ENCODE measurements around the gene DOCK2. TPM values are rescaled to one million over a fixed set of nuclear protein-coding genes. Genes with fewer than 3 reads are reported as not detected.

Gene DOCK2
- polyA plus RNA-seq, 2 of the 4 experiments (the other 2 are of a cell fraction): 2.1 to 4.6 TPM

GRCh38 chr5:170115925-170116324 is 478.9 kb downstream of the DOCK2 start:
- TF ChIP-seq CBX2 (IDR thresholded peaks at IDR 0.05; ENCODE audit: borderline replicate concordance, low read depth) (no peak), BCL3 (IDR thresholded peaks at IDR 0.05) (no peak), HOXB13 (CRISPR knock-in tag; IDR thresholded peaks at IDR 0.05; ENCODE audit: low read depth) (no peak), SMC3 (IDR thresholded peaks at IDR 0.05) (no peak), USF2 (IDR thresholded peaks at IDR 0.05) (no peak), HES2 (IDR thresholded peaks at IDR 0.05) (no peak), KDM1A (IDR thresholded peaks at IDR 0.05; ENCODE audit: low read depth) (no peak), ZFP36 (IDR thresholded peaks at IDR 0.05; ENCODE audit: borderline replicate concordance, partially characterized antibody) (no peak), MYC (IDR thresholded peaks at IDR 0.05; ENCODE audit: borderline replicate concordance, low read length) (no peak), JUNB (IDR thresholded peaks at IDR 0.05) (no peak), EHF (CRISPR knock-in tag; IDR thresholded peaks at IDR 0.05) (no peak)
- no peak for ATAC-seq
- Histone ChIP-seq H3K27ac (no peak overlapping the region), H3K4me1 (no peaks in the 10 kb centered on the region), H3K4me3 (no peak overlapping the region), H3K9me3 (no peaks in the 10 kb centered on the region), H3K4me2 (no peak overlapping the region)
- WGBS (ENCODE audit: missing lambda C conversion rate): 92% methylated on average over 2 of the region's 2 CpGs
- CTCF ChIA-PET: interaction anchor here (1.2 to 33.1 kb wide), 3 partner anchors 15 to 151 kb away, joined by 3 to 691 read pairs (median 63); no protein-coding TSS in a partner anchor
- POLR2A ChIA-PET: no interaction called here
- DNase-seq (ENCODE audit: low read depth in 1 of 2, low spot score in 1 of 2): no peak
- no peak for FAIRE-seq

GRCh38 chr5:170117736-170118135 is 480.7 kb downstream of the DOCK2 start:
- Histone ChIP-seq H3K27ac (no peak overlapping the region), H3K4me1 (no peaks in the 10 kb centered on the region), H3K9me3 (no peaks in the 10 kb centered on the region), H3K4me3 (no peak overlapping the region), H3K4me2 (no peak overlapping the region)
- no peak for DNase-seq (ENCODE audit: low read depth in 1 of 2, low spot score in 1 of 2)
- ChIA-PET CTCF (interaction anchor here (1.3 to 33.1 kb wide), 4 partner anchors 13 to 108 kb away, joined by 3 to 691 read pairs (median 5); no protein-coding TSS in a partner anchor), POLR2A (no interaction called here)
- TF ChIP-seq POLR2AphosphoS2 (conservative IDR thresholded peaks at IDR 0.05; ENCODE audit: low read length) (no peak), ZSCAN20 (CRISPR knock-in tag; IDR thresholded peaks at IDR 0.05) (no peak), FOSB (CRISPR knock-in tag; IDR thresholded peaks at IDR 0.05) (no peak), REST (IDR thresholded peaks at IDR 0.05) (no peak), NPAS2 (CRISPR knock-in tag; IDR thresholded peaks at IDR 0.05; ENCODE audit: borderline replicate concordance) (no peak), ELK1 (IDR thresholded peaks at IDR 0.05; ENCODE audit: low read depth, low read length) (no peak), EHMT2 (IDR thresholded peaks at IDR 0.05; ENCODE audit: low read depth) (no peak), CEBPB (IDR thresholded peaks at IDR 0.05) (no peak), HES2 (IDR thresholded peaks at IDR 0.05) (no peak), NFE2L2 (conservative IDR thresholded peaks at IDR 0.05; ENCODE audit: low read length) (no peak), HMGXB4 (CRISPR knock-in tag; IDR thresholded peaks at IDR 0.05; ENCODE audit: borderline replicate concordance) (no peak), JUN (IDR thresholded peaks at IDR 0.05) (no peak), PHF8 (IDR thresholded peaks at IDR 0.05; ENCODE audit: borderline replicate concordance, low read depth) (no peak), FOSL2 (IDR thresholded peaks at IDR 0.05) (no peak), FOSL2 (CRISPR knock-in tag; IDR thresholded peaks at IDR 0.05) (no peak)
- ATAC-seq: no peak
- FAIRE-seq: no peak
- 76% methylated on average over 2 of the region's 2 CpGs for WGBS (ENCODE audit: missing lambda C conversion rate)

All from A549 (cell line).